GM12872 (cell line): ENCODE measurements around the gene IRAK4.

Source experiments
- CTCF ChIP-seq: IDR thresholded peaks from 3 replicates; pipeline ENCODE4 v1.5.1; 2011; ENCODE audit warnings: low read depth, mild to moderate bottlenecking, low read length, moderate library complexity; ENCODE audit not compliant: insufficient read depth

Gene IRAK4

DNA sequence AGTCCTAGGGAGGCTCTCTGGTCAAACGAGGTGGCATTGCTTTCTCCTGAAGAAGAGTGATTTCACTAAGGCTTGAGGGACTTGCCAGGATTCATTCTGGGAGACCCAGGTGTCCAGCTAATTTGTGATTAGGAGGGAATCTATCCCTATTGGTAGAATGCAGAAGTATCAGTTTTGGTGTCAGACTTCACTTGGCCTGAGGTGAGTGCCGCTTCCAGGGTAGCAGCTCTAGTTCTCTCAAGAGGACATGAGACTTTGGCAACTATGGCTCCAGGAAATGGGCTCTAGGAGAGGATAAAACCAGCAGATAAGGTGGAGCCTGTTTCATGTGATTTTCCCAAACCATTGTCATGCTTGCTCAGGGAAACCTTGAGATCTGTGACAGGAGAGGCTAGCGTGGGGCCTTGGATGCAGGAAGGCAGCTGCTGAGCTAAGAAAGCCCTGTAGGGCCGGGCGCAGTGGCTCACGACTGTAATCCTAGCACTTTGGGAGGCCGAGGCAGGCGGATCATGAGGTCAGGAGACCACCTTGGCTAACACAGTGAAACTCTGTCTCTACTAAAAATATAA, 65.5 kb downstream of the IRAK4 start:
- no peak for TF ChIP-seq CTCF

DNA sequence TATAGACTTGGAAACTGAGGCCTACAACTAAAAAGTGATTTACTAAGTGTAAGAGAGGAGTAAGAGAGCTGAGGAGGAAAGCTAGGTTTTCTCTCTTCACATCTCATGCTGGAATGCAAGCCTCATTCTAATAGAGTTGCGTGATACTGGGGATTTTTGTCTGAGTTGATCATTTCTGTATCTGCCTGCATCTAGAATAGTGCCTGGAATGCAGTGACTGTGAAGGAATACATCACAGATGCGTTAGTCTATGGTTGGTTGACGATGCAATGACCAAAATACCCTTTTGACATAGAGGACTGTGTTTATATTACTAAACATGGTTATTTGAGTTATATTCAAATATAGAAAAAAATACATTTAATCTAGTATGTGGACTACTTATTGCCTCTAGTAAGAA, 67.9 kb downstream of the IRAK4 start:
- no peak for TF ChIP-seq CTCF

- TF ChIP-seq CTCF, result no peak
These were observed 68.3 kb downstream of the IRAK4 start for GRCh38 chr12:43827093-43827492.

DNA sequence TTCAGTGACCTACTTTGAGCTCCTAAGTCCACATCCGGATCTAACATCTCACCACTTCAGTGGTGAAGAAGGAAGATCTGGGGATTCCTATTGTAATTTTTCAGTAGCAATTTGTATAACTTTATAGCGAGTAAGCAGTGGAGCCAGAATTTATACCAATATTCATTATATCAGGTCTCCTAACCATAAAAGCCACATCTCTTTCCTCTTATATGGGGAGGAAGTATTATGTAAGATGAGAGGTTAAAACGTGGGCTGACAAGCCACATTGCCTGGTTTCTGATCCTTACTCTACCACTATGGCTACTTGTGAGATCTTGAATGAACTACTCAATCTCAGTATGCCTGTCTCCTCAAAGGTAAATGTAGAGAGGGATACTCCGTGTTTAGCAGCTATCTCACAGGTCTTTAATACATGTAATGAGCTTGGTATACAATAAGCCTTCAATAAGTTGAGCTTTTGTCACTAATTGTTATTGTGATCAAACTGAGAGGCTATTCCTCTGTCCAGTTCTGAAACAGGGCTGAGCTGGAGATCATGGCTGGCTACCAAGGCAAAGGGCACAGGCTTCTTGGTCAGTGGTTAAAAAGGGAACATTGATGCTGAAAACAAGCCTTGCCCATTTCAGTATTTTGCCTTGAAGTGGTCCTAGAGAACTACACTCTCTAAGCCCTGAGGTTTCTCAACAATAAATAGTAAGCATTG, 73.9 kb downstream of the IRAK4 start:
- no peak for TF ChIP-seq CTCF

DNA sequence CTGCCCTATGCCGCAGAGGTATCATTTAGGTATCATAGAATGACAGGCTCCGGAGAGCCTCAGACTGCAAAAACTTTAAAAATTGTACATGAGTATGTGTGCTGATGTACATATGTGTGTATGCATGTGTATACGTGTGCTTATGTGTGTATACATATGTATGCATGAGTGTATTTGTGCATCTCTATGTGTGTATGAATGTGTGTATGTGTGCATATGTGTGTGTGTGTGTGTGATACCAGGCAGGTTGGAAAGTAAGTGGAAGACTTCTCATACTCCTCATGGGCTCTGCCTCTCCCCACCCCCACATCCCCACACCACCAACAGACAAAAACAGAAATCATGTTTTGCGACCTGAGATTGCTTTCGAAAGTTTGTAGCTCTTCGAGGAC, 76.5 kb downstream of the IRAK4 start:
- no peak for TF ChIP-seq CTCF

DNA sequence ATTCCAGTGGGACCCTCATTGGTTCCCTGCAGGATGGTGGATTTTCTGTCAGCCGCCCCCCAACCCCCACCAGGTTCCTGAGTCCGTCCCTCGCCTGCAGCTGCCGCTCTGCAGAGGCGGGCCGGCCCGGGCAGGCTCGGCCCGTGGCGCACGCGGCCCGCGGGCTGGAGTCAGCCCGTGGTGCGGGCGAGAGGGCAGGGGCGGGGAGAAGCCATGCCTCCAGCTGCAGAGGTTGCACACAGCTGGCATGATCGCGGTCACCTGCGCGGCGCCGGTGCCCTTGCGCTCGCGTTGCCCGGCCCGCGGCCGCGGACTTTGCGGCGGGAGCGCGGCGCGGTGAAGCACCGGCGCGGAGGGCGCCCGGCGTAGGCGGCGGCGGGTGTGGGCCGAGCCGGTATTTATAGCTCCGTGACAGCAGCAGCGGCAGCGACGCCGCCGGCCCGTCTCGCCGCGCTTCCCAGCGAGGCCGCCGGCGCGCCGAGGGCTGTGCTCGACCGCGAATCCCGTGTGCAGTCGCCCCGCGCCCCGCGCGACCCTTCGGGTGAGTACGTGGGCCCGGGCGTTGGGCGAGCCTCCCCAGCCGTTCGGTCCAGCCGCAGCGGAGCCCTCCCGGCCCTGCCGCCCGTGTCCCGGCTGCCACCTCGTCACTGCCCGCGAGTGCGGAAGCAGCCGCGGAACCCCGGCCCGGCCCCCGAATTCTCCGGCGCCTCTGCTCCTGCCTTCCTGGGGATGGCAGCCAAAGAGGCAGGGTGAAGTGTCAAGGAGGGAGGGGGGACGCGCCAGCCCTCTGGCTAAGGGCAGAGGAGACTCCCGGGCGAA, 77.1 kb downstream of the IRAK4 start, which contains the start of gene TMEM117:
Gene TMEM117 (plus strand): TSS at position 426 of the 819 bp plus-strand sequence.
- TF ChIP-seq CTCF, result no peak

DNA sequence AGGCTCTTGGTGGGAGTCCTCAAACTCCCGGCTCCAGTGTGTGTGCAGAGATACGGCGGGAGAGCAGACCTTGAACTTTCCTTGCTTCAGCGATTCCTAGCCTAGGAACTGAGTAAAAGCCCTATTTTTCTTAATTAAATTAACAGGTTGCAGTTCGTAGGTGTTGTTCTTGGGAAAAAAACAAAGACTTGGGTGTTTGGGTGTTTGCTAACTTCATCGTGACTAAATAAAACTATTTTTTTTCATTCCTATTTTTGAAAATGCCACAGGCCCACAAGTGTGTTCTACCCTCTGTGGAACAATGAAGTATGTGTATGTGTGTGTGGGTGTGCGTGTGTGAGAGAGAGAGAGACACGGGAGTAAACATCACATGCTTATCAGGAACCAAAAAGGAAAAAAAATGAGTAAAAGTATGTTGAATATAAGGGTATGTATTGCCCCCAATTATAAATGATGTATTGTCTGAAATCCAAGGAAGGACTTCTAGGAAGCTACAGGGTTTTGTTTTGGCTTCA, 77.8 kb downstream of the IRAK4 start:
- TF ChIP-seq CTCF, result no peak
